ENCODE data around the gene APLP2. TPM values are rescaled to one million over a fixed set of nuclear protein-coding genes. Genes with fewer than 3 reads are reported as not detected.
"Not testable (repeated sequence)": the region's sequence is repeated elsewhere in the genome, so short reads cannot be mapped to it uniquely, and the experiment has no call there.

APLP2 gene
- total RNA-seq, 1 donor, result 278 TPM

- no peak overlapping the region for H3K4me3 ChIP-seq (ENCODE audit: low read depth, low read length)
- DNase-seq (ENCODE audit: low read depth), result no peak
- no peak for TF ChIP-seq CTCF (IDR thresholded peaks at IDR 0.05; ENCODE audit: insufficient read depth, low read depth, low read length)
These were observed 17.7 kb downstream of the APLP2 start for GRCh38 chr11:130087294-130087926.

GRCh38 chr11:130088217-130088616, 18.5 kb downstream of the APLP2 start:
- H3K4me3 ChIP-seq (ENCODE audit: low read depth, low read length), result no peak overlapping the region
- no peak for DNase-seq (ENCODE audit: low read depth)
- no peak for TF ChIP-seq CTCF (IDR thresholded peaks at IDR 0.05; ENCODE audit: insufficient read depth, low read depth, low read length)

GRCh38 chr11:130088919-130089673, 19.4 kb downstream of the APLP2 start:
- no peak for DNase-seq (ENCODE audit: low read depth)
- no peak for TF ChIP-seq CTCF (IDR thresholded peaks at IDR 0.05; ENCODE audit: insufficient read depth, low read depth, low read length)
- no peak overlapping the region for H3K4me3 ChIP-seq (ENCODE audit: low read depth, low read length)

GRCh38 chr11:130089674-130090073, 20.0 kb downstream of the APLP2 start:
- H3K4me3 ChIP-seq (ENCODE audit: low read depth, low read length), result no peak overlapping the region
- TF ChIP-seq CTCF (IDR thresholded peaks at IDR 0.05; ENCODE audit: insufficient read depth, low read depth, low read length), result no peak
- DNase-seq (ENCODE audit: low read depth), result no peak

- H3K4me3 ChIP-seq (ENCODE audit: low read depth, low read length); DNase-seq (ENCODE audit: low read depth): not testable (repeated sequence)
These were observed 20.8 kb downstream of the APLP2 start for GRCh38 chr11:130090517-130090916.

GRCh38 chr11:130091169-130091568, 21.5 kb downstream of the APLP2 start:
- H3K4me3 ChIP-seq (ENCODE audit: low read depth, low read length); DNase-seq (ENCODE audit: low read depth): not testable (repeated sequence)

GRCh38 chr11:130092661-130093060, 23.0 kb downstream of the APLP2 start:
- no peak for DNase-seq (ENCODE audit: low read depth)
- TF ChIP-seq CTCF (IDR thresholded peaks at IDR 0.05; ENCODE audit: insufficient read depth, low read depth, low read length), result no peak
- H3K4me3 ChIP-seq (ENCODE audit: low read depth, low read length), result no peak overlapping the region

GRCh38 chr11:130094614-130095013, 24.9 kb downstream of the APLP2 start:
- no peak overlapping the region for H3K4me3 ChIP-seq (ENCODE audit: low read depth, low read length)
- DNase-seq (ENCODE audit: low read depth), result no peak
- TF ChIP-seq CTCF (IDR thresholded peaks at IDR 0.05; ENCODE audit: insufficient read depth, low read depth, low read length), result no peak

All from fibroblast of villous mesenchyme (primary cell).